Natural killer cell (primary cell): ENCODE results near the gene UBAP1L. TPM values are rescaled to one million over a fixed set of nuclear protein-coding genes. Genes with fewer than 3 reads are reported as not detected.
A peak's percentile ranks its signal among the peaks of the same experiment; 100 is the strongest.

Source experiments
- ATAC-seq, 3 donors: fragments of 150-1000 bp in 2 of 3; fragments of 200-7000 bp in 1 of 3; cut with Tn5 transposase; 1 replicate in 1 of 3; 2 replicates in 2 of 3; pipeline ENCODE4 v1.10.0; 2021; ENCODE audit warnings: mild to moderate bottlenecking in 2 of 3, moderate library complexity in 2 of 3
- DNase-seq, 2 donors: peaks; one replicate each; pipeline versions ENCODE4 v3.0.0 to v3.0.0-alpha.2; 2013 to 2021; ENCODE audit warnings: mixed read lengths in 1 of 2
- H3K27ac ChIP-seq: one replicate; pipeline ENCODE4 v1.5.1; 2013; ENCODE audit warnings: mild to moderate bottlenecking, low read length
- H3K27me3 ChIP-seq: one replicate; pipeline ENCODE4 v1.6.1; 2013; ENCODE audit warnings: low read length; ENCODE audit not compliant: control insufficient read depth, insufficient read depth
- H3K36me3 ChIP-seq: one replicate; pipeline ENCODE4 v1.6.1; 2013; ENCODE audit warnings: low read length; ENCODE audit not compliant: control insufficient read depth, insufficient read depth
- H3K4me1 ChIP-seq: one replicate; pipeline ENCODE4 v1.6.1; 2013; ENCODE audit warnings: low read length; ENCODE audit not compliant: control insufficient read depth, insufficient read depth
- H3K4me3 ChIP-seq: one replicate; pipeline ENCODE4 v1.5.1; 2013; ENCODE audit warnings: low read length
- H3K9me3 ChIP-seq: one replicate; pipeline ENCODE4 v1.6.1; 2013; ENCODE audit warnings: low read length; ENCODE audit not compliant: control insufficient read depth, insufficient read depth
- H3K27ac Mint-ChIP-seq, 2 donors: one replicate each; pipeline ENCODE4 v1.8.0; 2022; ENCODE audit warnings: mild to moderate bottlenecking in 2 of 2, mixed read lengths in 2 of 2, moderate library complexity in 1 of 2
- H3K27me3 Mint-ChIP-seq, 2 donors: one replicate each; pipeline ENCODE4 v1.8.0; 2022; ENCODE audit warnings: low read depth in 2 of 2, mixed read lengths in 2 of 2
- H3K36me3 Mint-ChIP-seq: one replicate; pipeline ENCODE4 v1.8.0; 2022; ENCODE audit warnings: mixed read lengths
- H3K4me1 Mint-ChIP-seq, 2 donors: one replicate each; pipeline ENCODE4 v1.8.0; 2022; ENCODE audit warnings: mixed read lengths in 2 of 2
- H3K4me3 Mint-ChIP-seq: one replicate; pipeline ENCODE4 v1.8.0; 2022; ENCODE audit warnings: mild to moderate bottlenecking, moderate library complexity, mixed read lengths
- H3K9me3 Mint-ChIP-seq, 2 donors: one replicate each; pipeline ENCODE4 v1.8.0; 2022; ENCODE audit warnings: mixed read lengths in 2 of 2
- CTCF ChIP-seq: fragments of 200-600 bp; IDR thresholded peaks from one replicate; pipeline ENCODE4 v1.8.0; 2022; ENCODE audit warnings: antibody characterized with exemption
- WGBS: methylation state at CpG from one replicate; pipeline ENCODE4 v1.1.7; 2013; ENCODE audit warnings: missing lambda C conversion rate; ENCODE audit not compliant: insufficient coverage; 5-methylcytosine and 5-hydroxymethylcytosine counted together
- intact Hi-C: fragments of 100-400 bp; cut with micrococcal nuclease; formaldehyde crosslinking; loops from one replicate; pipeline ENCODE4 v1.14.2; 2022
- total RNA-seq, 4 donors: library from RNA; stranded (reverse); fragments of 120-200 nt in 1 of 4; gene quantifications; one replicate each; pipeline versions ENCODE4 v1.2.3 to v1.2.4, GENCODE V29; 2013 to 2022

The UBAP1L gene
- total RNA-seq, 3 donors from 2014 or later (not counting 1 experiment from before 2014, with no cell fraction given), result 4.3 to 8.0 (median 7.5) TPM

GRCh38 chr15:65086680-65087111 lies 28.3 kb downstream of the UBAP1L start:
- no peak for TF ChIP-seq CTCF
- H3K4me1 ChIP-seq, result peaks cover 7% of the 10 kb centered on the region
- no peak overlapping the region for H3K4me3 ChIP-seq
- H3K36me3 Mint-ChIP-seq, result no peaks in the 10 kb centered on the region
- peaks cover 6% of the 10 kb centered on the region for H3K27me3 ChIP-seq
- no peaks in the 10 kb centered on the region for H3K9me3 ChIP-seq
- H3K27ac Mint-ChIP-seq, result no peak overlapping the region
- no peak overlapping the region for H3K27ac ChIP-seq
- H3K4me3 Mint-ChIP-seq, result no peak overlapping the region
- 70% methylated on average over 6 of the region's 6 CpGs for WGBS
- DNase-seq, result peak in 1 of 2 donors; percentile 19
- H3K36me3 ChIP-seq, result no peaks in the 10 kb centered on the region
- intact Hi-C loops, result no loop called here
- ATAC-seq, result no peak
- peaks cover 11 to 19% of the 10 kb centered on the region in 2 donors for H3K4me1 Mint-ChIP-seq
- peaks cover 23 to 29% of the 10 kb centered on the region in 2 donors for H3K27me3 Mint-ChIP-seq
- no peaks in the 10 kb centered on the region for H3K9me3 Mint-ChIP-seq

- intact Hi-C loops, result no loop called here
- no peaks in the 10 kb centered on the region for H3K9me3 Mint-ChIP-seq
- H3K4me3 Mint-ChIP-seq, result no peak overlapping the region
- no peak overlapping the region for H3K27ac ChIP-seq
- H3K36me3 Mint-ChIP-seq, result no peaks in the 10 kb centered on the region
- H3K4me1 ChIP-seq, result peaks cover 7% of the 10 kb centered on the region
- DNase-seq (peak in 1 of 2 donors; percentile 22), ATAC-seq (peak in 1 of 3 donors; percentile 29)
- H3K36me3 ChIP-seq, result no peaks in the 10 kb centered on the region
- peaks cover 6% of the 10 kb centered on the region for H3K27me3 ChIP-seq
- H3K4me3 ChIP-seq, result no peak overlapping the region
- TF ChIP-seq CTCF, result no peak
- WGBS, result 93% methylated on average over 6 of the region's 6 CpGs
- H3K27me3 Mint-ChIP-seq, result peaks cover 26 to 34% of the 10 kb centered on the region in 2 donors
- no peak overlapping the region for H3K27ac Mint-ChIP-seq
- no peaks in the 10 kb centered on the region for H3K9me3 ChIP-seq
- peaks cover 11 to 19% of the 10 kb centered on the region in 2 donors for H3K4me1 Mint-ChIP-seq
Measured at GRCh38 chr15:65085990-65086679, 28.9 kb downstream of the UBAP1L start.

GRCh38 chr15:65085207-65085753 lies 29.7 kb downstream of the UBAP1L start:
- no peak overlapping the region for H3K27ac Mint-ChIP-seq
- H3K9me3 ChIP-seq, result no peaks in the 10 kb centered on the region
- peaks cover 6% of the 10 kb centered on the region for H3K27me3 ChIP-seq
- H3K36me3 Mint-ChIP-seq, result no peaks in the 10 kb centered on the region
- WGBS, result 92% methylated on average over 8 of the region's 8 CpGs
- no peak overlapping the region for H3K4me3 Mint-ChIP-seq
- intact Hi-C loops, result no loop called here
- no peak for ATAC-seq
- peaks cover 26 to 38% of the 10 kb centered on the region in 2 donors for H3K27me3 Mint-ChIP-seq
- no peak for DNase-seq
- H3K4me1 ChIP-seq, result peaks cover 7% of the 10 kb centered on the region
- H3K9me3 Mint-ChIP-seq, result no peaks in the 10 kb centered on the region
- H3K36me3 ChIP-seq, result no peaks in the 10 kb centered on the region
- H3K4me1 Mint-ChIP-seq, result peaks cover 11 to 19% of the 10 kb centered on the region in 2 donors
- no peak for TF ChIP-seq CTCF
- H3K27ac ChIP-seq, result no peak overlapping the region
- no peak overlapping the region for H3K4me3 ChIP-seq
